ENCODE results near the gene PLCG1.

PLCG1 gene

GRCh38 chr20:41182296-41183212 lies 45.2 kb downstream of the PLCG1 start:
- DNase-seq: no peak

- no peak for DNase-seq
Measured at GRCh38 chr20:41183391-41183790, 46.0 kb downstream of the PLCG1 start.

- DNase-seq: no peak
Measured at GRCh38 chr20:41183831-41184230, 46.5 kb downstream of the PLCG1 start.

- DNase-seq: no peak
Measured at GRCh38 chr20:41185013-41185757, 47.8 kb downstream of the PLCG1 start.

- DNase-seq: no peak
Measured at GRCh38 chr20:41187668-41188067, 50.3 kb downstream of the PLCG1 start.

GRCh38 chr20:41191562-41192500 lies 54.5 kb downstream of the PLCG1 start:
- DNase-seq: no peak

- no peak for DNase-seq
Measured at GRCh38 chr20:41192575-41192974, 55.2 kb downstream of the PLCG1 start.

GRCh38 chr20:41196653-41197225 lies 59.4 kb downstream of the PLCG1 start:
- DNase-seq: no peak

- DNase-seq: no peak
Measured at GRCh38 chr20:41198443-41198842, 61.1 kb downstream of the PLCG1 start.

- no peak for DNase-seq
Measured at GRCh38 chr20:41200446-41201202, 63.3 kb downstream of the PLCG1 start.

- DNase-seq: no peak
Measured at GRCh38 chr20:41201760-41202159, 64.4 kb downstream of the PLCG1 start.

- no peak for DNase-seq
Measured at GRCh38 chr20:41202426-41202825, 65.1 kb downstream of the PLCG1 start.

GRCh38 chr20:41203660-41204059 lies 66.3 kb downstream of the PLCG1 start:
- DNase-seq: no peak

GRCh38 chr20:41204304-41205265 lies 67.2 kb downstream of the PLCG1 start:
- no peak for DNase-seq

GRCh38 chr20:41205313-41205712 lies 68.0 kb downstream of the PLCG1 start:
- no peak for DNase-seq

- DNase-seq: no peak
Measured at GRCh38 chr20:41213150-41213820, 75.9 kb downstream of the PLCG1 start.

GRCh38 chr20:41214202-41214601 lies 76.9 kb downstream of the PLCG1 start:
- DNase-seq: no peak

GRCh38 chr20:41214666-41215065 lies 77.3 kb downstream of the PLCG1 start:
- no peak for DNase-seq

GRCh38 chr20:41217422-41217821 lies 80.1 kb downstream of the PLCG1 start:
- no peak for DNase-seq

GRCh38 chr20:41218466-41218865 lies 81.1 kb downstream of the PLCG1 start:
- no peak for DNase-seq

Measured in retina (tissue), 1 donor.